OCI-LY1 (cell line): Measurements from ENCODE around the gene CDH4.

Experiments used
- EZH2 ChIP-seq: fragments of 200-600 bp; sonication (generic), shearing (Covaris generic); IDR thresholded peaks from 2 replicates; pipeline ENCODE4 v1.8.0; 2017; ENCODE audit warnings: borderline replicate concordance, mixed run types, mild to moderate bottlenecking, antibody characterized with exemption, low read length, moderate library complexity, mixed read lengths
- TF ChIP-seq, protein P1 (sequence below): fragments of 200-600 bp; sonication (generic), shearing (Covaris generic); IDR thresholded peaks from 2 replicates; pipeline ENCODE4 v1.5.1; 2017; ENCODE audit warnings: mild to moderate bottlenecking, antibody characterized with exemption, low read length, moderate library complexity, mixed read lengths

DNA sequence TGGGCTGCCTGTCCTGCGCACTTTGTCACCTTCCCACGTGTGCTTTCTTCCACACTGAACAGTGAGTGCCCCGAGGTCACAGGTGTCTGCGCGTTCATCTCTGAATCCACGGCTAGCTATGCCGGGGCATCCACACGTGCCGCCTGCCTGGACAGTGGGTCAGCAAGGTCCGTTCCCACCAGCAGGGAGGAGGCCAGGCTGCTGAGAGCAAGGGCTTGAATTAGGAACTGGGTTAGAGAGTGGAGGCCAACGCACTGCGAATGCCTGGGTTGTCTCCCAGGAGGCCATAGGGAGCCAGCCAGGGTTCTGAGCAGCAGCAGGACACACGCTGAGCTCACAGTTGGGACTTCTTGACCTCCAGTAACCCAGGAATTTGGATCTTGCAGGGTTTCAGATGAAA is 565.5 kb downstream of the CDH4 start:
- TF ChIP-seq, protein P1, sequence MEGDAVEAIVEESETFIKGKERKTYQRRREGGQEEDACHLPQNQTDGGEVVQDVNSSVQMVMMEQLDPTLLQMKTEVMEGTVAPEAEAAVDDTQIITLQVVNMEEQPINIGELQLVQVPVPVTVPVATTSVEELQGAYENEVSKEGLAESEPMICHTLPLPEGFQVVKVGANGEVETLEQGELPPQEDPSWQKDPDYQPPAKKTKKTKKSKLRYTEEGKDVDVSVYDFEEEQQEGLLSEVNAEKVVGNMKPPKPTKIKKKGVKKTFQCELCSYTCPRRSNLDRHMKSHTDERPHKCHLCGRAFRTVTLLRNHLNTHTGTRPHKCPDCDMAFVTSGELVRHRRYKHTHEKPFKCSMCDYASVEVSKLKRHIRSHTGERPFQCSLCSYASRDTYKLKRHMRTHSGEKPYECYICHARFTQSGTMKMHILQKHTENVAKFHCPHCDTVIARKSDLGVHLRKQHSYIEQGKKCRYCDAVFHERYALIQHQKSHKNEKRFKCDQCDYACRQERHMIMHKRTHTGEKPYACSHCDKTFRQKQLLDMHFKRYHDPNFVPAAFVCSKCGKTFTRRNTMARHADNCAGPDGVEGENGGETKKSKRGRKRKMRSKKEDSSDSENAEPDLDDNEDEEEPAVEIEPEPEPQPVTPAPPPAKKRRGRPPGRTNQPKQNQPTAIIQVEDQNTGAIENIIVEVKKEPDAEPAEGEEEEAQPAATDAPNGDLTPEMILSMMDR = no peak
- TF ChIP-seq EZH2 = no peak
